Right atrium auricular region (tissue), 2 donors: ENCODE data around the gene CITED4. TPM values are rescaled to one million over a fixed set of nuclear protein-coding genes. Genes with fewer than 3 reads are reported as not detected.

Source experiments
- DNase-seq: peaks from one replicate; pipeline ENCODE4 v3.0.0-alpha.2; 2019; ENCODE audit warnings: low spot score
- H3K27ac ChIP-seq, 2 donors: fragments of 200-600 bp; sonication (generic); 1 replicate in 1 of 2; 2 replicates in 1 of 2; pipeline ENCODE4 v1.5.1; 2016 to 2019
- H3K27me3 ChIP-seq, 2 donors: fragments of 200-600 bp; sonication (generic); one replicate each; pipeline versions ENCODE4 v1.5.1 to v1.6.0; 2017 to 2019
- H3K36me3 ChIP-seq: fragments of 200-600 bp; sonication (generic); one replicate; pipeline ENCODE4 v1.5.1; 2016
- H3K4me1 ChIP-seq, 2 donors: fragments of 200-600 bp; sonication (generic); one replicate each; pipeline versions ENCODE4 v1.5.1 to v1.6.0; 2017 to 2019
- H3K4me3 ChIP-seq, 2 donors: fragments of 200-600 bp; sonication (generic); 1 replicate in 1 of 2; 2 replicates in 1 of 2; pipeline ENCODE4 v1.5.1; 2017 to 2019; ENCODE audit warnings: mild to moderate bottlenecking in 1 of 2, moderate library complexity in 1 of 2
- H3K9me3 ChIP-seq, 2 donors: fragments of 200-600 bp; sonication (generic); one replicate each; pipeline ENCODE4 v1.5.1; 2019
- total RNA-seq, 2 donors: library from RNA; depleted of rRNA; stranded (reverse); fragments of >200 nt; gene quantifications; one replicate each; pipeline ENCODE4 v1.1.0, GENCODE V29; 2016
- TF ChIP-seq, protein P1 (sequence below), 2 donors: fragments of 200-600 bp; sonication (generic); IDR thresholded peaks; one replicate each; pipeline ENCODE4 v1.5.1; 2019; ENCODE audit warnings: antibody characterized with exemption in 2 of 2

The CITED4 gene
- total RNA-seq, 2 donors from 2014 or later, result 18.8 to 32.7 TPM

DNA sequence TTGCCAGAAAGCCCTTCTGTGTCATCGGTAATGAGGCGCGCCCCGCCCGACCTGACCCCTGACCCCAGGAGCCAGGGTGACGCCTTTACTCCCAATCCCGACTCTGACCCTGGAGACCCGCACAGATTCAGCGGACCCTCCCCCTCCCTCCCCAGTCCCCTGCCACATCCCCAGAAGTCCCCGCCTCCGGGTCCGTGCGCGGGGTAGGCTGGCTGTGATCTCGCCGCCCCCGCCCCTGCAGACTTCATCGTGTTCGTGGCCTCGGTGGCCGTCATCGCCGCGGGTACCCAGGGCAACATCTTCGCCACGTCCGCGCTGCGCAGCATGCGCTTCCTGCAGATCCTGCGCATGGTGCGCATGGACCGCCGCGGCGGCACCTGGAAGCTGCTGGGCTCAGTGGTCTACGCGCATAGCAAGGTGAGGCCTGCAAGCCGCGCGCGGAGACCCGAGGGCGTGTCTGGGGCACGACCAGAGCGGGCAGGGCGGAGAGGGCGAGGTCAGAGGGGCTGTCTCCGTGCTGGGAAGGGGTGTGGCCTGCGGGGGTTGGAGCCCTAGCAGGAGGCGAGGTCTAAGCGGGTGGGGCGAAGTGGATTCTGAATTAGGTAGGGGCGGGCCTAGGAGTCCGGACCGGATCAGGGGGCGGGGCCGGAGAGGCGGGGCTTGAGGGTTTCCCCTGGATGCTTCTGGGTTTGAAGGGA is 43.8 kb downstream of the CITED4 start:
- Histone ChIP-seq H3K27ac (no peak overlapping the region), H3K4me3 (peak overlapping the region; percentile 29 to 48), H3K9me3 (no peaks in the 10 kb centered on the region), H3K27me3 (no peaks in the 10 kb centered on the region), H3K4me1 (peaks cover 0 to 11% of the 10 kb centered on the region in 2 donors), H3K36me3 (no peaks in the 10 kb centered on the region)
- DNase-seq, result no peak
- TF ChIP-seq, protein P1, sequence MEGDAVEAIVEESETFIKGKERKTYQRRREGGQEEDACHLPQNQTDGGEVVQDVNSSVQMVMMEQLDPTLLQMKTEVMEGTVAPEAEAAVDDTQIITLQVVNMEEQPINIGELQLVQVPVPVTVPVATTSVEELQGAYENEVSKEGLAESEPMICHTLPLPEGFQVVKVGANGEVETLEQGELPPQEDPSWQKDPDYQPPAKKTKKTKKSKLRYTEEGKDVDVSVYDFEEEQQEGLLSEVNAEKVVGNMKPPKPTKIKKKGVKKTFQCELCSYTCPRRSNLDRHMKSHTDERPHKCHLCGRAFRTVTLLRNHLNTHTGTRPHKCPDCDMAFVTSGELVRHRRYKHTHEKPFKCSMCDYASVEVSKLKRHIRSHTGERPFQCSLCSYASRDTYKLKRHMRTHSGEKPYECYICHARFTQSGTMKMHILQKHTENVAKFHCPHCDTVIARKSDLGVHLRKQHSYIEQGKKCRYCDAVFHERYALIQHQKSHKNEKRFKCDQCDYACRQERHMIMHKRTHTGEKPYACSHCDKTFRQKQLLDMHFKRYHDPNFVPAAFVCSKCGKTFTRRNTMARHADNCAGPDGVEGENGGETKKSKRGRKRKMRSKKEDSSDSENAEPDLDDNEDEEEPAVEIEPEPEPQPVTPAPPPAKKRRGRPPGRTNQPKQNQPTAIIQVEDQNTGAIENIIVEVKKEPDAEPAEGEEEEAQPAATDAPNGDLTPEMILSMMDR (IDR thresholded peaks at IDR 0.05), result no peak

GRCh38 chr1:40817791-40818263 is 44.3 kb downstream of the CITED4 start:
- H3K4me3 ChIP-seq, result peak overlapping the region in 1 of 2 donors; percentile 48
- H3K9me3 ChIP-seq, result no peaks in the 10 kb centered on the region
- no peak for DNase-seq
- TF ChIP-seq, protein P1 (IDR thresholded peaks at IDR 0.05), result no peak
- no peaks in the 10 kb centered on the region for H3K27me3 ChIP-seq
- no peaks in the 10 kb centered on the region for H3K36me3 ChIP-seq
- peaks cover 0 to 11% of the 10 kb centered on the region in 2 donors for H3K4me1 ChIP-seq
- H3K27ac ChIP-seq, result no peak overlapping the region

DNA sequence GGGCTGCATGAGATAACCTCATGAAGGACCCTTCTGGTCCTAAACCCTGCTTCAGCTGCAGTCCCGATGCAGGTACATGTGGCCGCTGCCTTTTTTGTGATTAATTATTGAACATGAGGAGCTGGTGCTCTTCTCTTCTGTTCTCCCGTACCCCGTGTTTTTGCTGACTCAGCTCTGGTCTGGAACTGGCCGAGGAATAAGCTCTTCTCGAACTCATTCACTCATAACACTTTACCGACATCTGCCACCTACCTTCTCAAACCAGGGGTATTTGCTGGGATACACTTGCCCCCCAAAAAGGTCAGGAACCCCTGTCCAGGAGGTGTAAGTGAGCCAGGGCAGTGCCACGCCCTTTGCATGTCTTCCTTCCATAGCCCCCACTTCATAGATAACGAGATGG is 46.7 kb downstream of the CITED4 start:
- no peak for DNase-seq
- H3K9me3 ChIP-seq, result no peaks in the 10 kb centered on the region
- TF ChIP-seq, protein P1 (IDR thresholded peaks at IDR 0.05), result no peak
- no peak overlapping the region for H3K27ac ChIP-seq
- no peaks in the 10 kb centered on the region for H3K27me3 ChIP-seq
- H3K4me3 ChIP-seq, result no peak overlapping the region
- no peaks in the 10 kb centered on the region for H3K36me3 ChIP-seq
- peaks cover 0 to 11% of the 10 kb centered on the region in 2 donors for H3K4me1 ChIP-seq

Other genes starting within 250 kb of the CITED4 start
- 1 to 10 TPM; 1.4 to 5.5 TPM for gene RIMS3, start 196.7 kb downstream of the CITED4 start, total RNA-seq
- 10 to 100 TPM; 57.0 to 75.1 TPM for gene NFYC, start 170.7 kb downstream of the CITED4 start, total RNA-seq
- 1 to 10 TPM; 1.0 to 1.7 TPM for gene KCNQ4, start 78.6 kb downstream of the CITED4 start, total RNA-seq
- 10 to 100 TPM in 1 of 2 donors, 1 to 10 TPM in 1; 8.8 to 15.4 TPM for gene CTPS1, start 117.3 kb upstream of the CITED4 start, total RNA-seq
- under 1 TPM in 1 of 2 donors, not detected in 1; 0.59 TPM for gene SLFNL1, start 159.4 kb upstream of the CITED4 start, total RNA-seq